Sigmoid colon (tissue), 4 donors: ENCODE data around the gene RRP9.

Experiments
- CTCF ChIP-seq, 4 experiments: fragments of 450-650 bp in 3 of 4; fragments of 200-600 bp in 1 of 4; IDR thresholded peaks; one replicate each; pipeline ENCODE4 v1.5.1; 2016 to 2019; ENCODE audit warnings: antibody characterized with exemption in 4 of 4, mild to moderate bottlenecking in 3 of 4, moderate library complexity in 2 of 4
- POLR2A ChIP-seq, 2 donors: fragments of 450-650 bp; IDR thresholded peaks; one replicate each; pipeline ENCODE4 v1.6.1; 2016; ENCODE audit warnings: antibody characterized with exemption in 2 of 2, mild to moderate bottlenecking in 2 of 2, moderate library complexity in 2 of 2
- POLR2AphosphoS5 ChIP-seq, 4 donors: sonication (generic); formaldehyde crosslinking; IDR thresholded peaks; one replicate each; pipeline ENCODE4 v1.6.1; 2017; ENCODE audit warnings: antibody characterized with exemption in 4 of 4

- TF ChIP-seq POLR2A (IDR thresholded peaks at IDR 0.05) (no peak), CTCF (IDR thresholded peaks at IDR 0.05) (no peak), POLR2AphosphoS5 (IDR thresholded peaks at IDR 0.05) (no peak)
Observed at GRCh38 chr3:51955175-51955892, 13.6 kb upstream of the RRP9 start, which contains the start of gene GPR62.
